HepG2 (cell line): ENCODE results near the gene YTHDF1. TPM values are rescaled to one million over a fixed set of nuclear protein-coding genes. Genes with fewer than 3 reads are reported as not detected.
"Not testable (repeated sequence)": the region's sequence is repeated elsewhere in the genome, so short reads cannot be mapped to it uniquely, and the experiment has no call there.

Experiments used
- ATAC-seq: fragments of 200-7000 bp; cut with Tn5 transposase; 3 replicates; pipeline ENCODE4 v1.9.1; 2020; ENCODE audit warnings: mild to moderate bottlenecking, moderate library complexity
- BruUV-seq: library from RNA; stranded (reverse); fragments of 400-500 nt; replicated peaks from 2 replicates; lab custom pipeline; 2021; lab: Mats Ljungman, UMichigan
- CTCF ChIA-PET: fragments of 300-600 bp; formaldehyde crosslinking; extraction: SDS; loops from one replicate; lab custom pipeline; 2021; ENCODE audit warnings: low total read pairs, inconsistent platforms, low intra/inter-chr PET ratio; lab: Yijun Ruan, JAX
- POLR2A ChIA-PET: fragments of 350-600 bp; sonication (Branson Sonifier 250); formaldehyde crosslinking; loops from one replicate; lab custom pipeline; 2020; ENCODE audit warnings: antibody characterized with exemption, inconsistent platforms; lab: Yijun Ruan, JAX
- DNase-seq: peaks from one replicate; pipeline ENCODE4 v3.0.0-alpha.2; 2015; ENCODE audit warnings: low spot score
- FAIRE-seq: peaks from 3 replicates; lab custom pipeline; 2011; peaks lifted over from hg19 to GRCh38; lab: Jason Lieb, UNC
- H2AFZ ChIP-seq: one replicate; pipeline ENCODE4 v1.6.1; 2011; ENCODE audit warnings: low read length, inconsistent platforms
- H3K27ac ChIP-seq: fragments of 300-600 bp; 3 replicates; pipeline ENCODE4 v1.8.0; 2011; ENCODE audit warnings: mixed run types, mild to moderate bottlenecking, mixed read lengths, low read length, inconsistent platforms; ENCODE audit not compliant: insufficient read depth; ENCODE audit errors: extremely low read length
- H3K27me3 ChIP-seq, 2 experiments: fragments of 200-600 bp in 1 of 2; 2 replicates in 1 of 2; 3 replicates in 1 of 2; pipeline versions ENCODE4 v1.6.0 to v1.8.0; 2011; ENCODE audit warnings: low read length in 2 of 2, mild to moderate bottlenecking in 2 of 2, moderate library complexity in 2 of 2, inconsistent platforms in 1 of 2; ENCODE audit not compliant: insufficient read depth in 2 of 2, control insufficient read depth in 1 of 2
- H3K36me3 ChIP-seq, 2 experiments: fragments of 200-600 bp in 1 of 2; replicated peaks in 1 of 2; 2 replicates in 1 of 2; 3 replicates in 1 of 2; pipeline versions ENCODE4 v1.5.1 to v1.8.0; 2011; ENCODE audit warnings: low read length in 2 of 2, inconsistent platforms in 1 of 2; ENCODE audit not compliant: insufficient read depth in 2 of 2, control insufficient read depth in 1 of 2
- H3K4me1 ChIP-seq: 2 replicates; pipeline ENCODE4 v1.5.1; 2012; ENCODE audit warnings: low read length, inconsistent platforms; ENCODE audit not compliant: insufficient read depth
- H3K4me2 ChIP-seq: 2 replicates; pipeline ENCODE4 v1.6.0; 2011; ENCODE audit warnings: low read depth, low read length, inconsistent platforms
- H3K4me3 ChIP-seq, 3 experiments: fragments of 200-600 bp in 1 of 3; sonication (generic), shearing (Covaris generic) in 1 of 3; replicated peaks in 1 of 3; 2 replicates each; pipeline ENCODE4 v1.5.1; 2011 to 2016; ENCODE audit warnings: low read length in 3 of 3, inconsistent platforms in 2 of 3, low read depth in 2 of 3, mild to moderate bottlenecking in 2 of 3, control low read depth in 1 of 3, mixed read lengths in 1 of 3; ENCODE audit not compliant: insufficient read depth in 1 of 3
- H3K79me2 ChIP-seq: one replicate; pipeline ENCODE4 v1.6.1; 2011; ENCODE audit warnings: low read length, inconsistent platforms; ENCODE audit not compliant: insufficient read depth
- H3K9ac ChIP-seq: 2 replicates; pipeline ENCODE4 v1.6.0; 2011; ENCODE audit warnings: mild to moderate bottlenecking, low read depth, low read length, inconsistent platforms; ENCODE audit not compliant: insufficient read depth
- H3K9me3 ChIP-seq: 2 replicates; pipeline ENCODE4 v1.5.1; 2012; ENCODE audit warnings: mild to moderate bottlenecking, low read length
- H4K20me1 ChIP-seq: 2 replicates; pipeline ENCODE4 v1.6.0; 2011; ENCODE audit warnings: inconsistent platforms, mild to moderate bottlenecking, low read length, moderate library complexity; ENCODE audit not compliant: insufficient read depth
- GATAD2A ChIP-seq: IDR thresholded peaks from 2 replicates; pipeline ENCODE4 v1.6.1; 2016
- GFI1 ChIP-seq: sonication (generic); formaldehyde crosslinking; IDR thresholded peaks from 2 replicates; pipeline ENCODE4 v1.5.0; 2020; ENCODE audit warnings: missing genetic modification reagents, mild to moderate bottlenecking, borderline replicate concordance
- ISL2 ChIP-seq: sonication (generic); formaldehyde crosslinking; IDR thresholded peaks from 2 replicates; pipeline ENCODE4 v1.5.0; 2020; ENCODE audit warnings: missing genetic modification reagents
- MTF1 ChIP-seq: sonication (generic); formaldehyde crosslinking; IDR thresholded peaks from 2 replicates; pipeline ENCODE4 v1.5.0; 2020; ENCODE audit warnings: missing genetic modification reagents
- PHF21A ChIP-seq: sonication (generic); formaldehyde crosslinking; IDR thresholded peaks from 2 replicates; pipeline ENCODE4 v1.5.0; 2020; ENCODE audit warnings: mild to moderate bottlenecking, missing genetic modification reagents
- SAP130 ChIP-seq: IDR thresholded peaks from 2 replicates; pipeline ENCODE4 v1.6.1; 2016; ENCODE audit warnings: low read depth
- STAT5B ChIP-seq: sonication (generic); formaldehyde crosslinking; IDR thresholded peaks from 2 replicates; pipeline ENCODE4 v1.4.0; 2020; ENCODE audit warnings: missing genetic modification reagents
- ZNF143 ChIP-seq: sonication (generic); formaldehyde crosslinking; IDR thresholded peaks from 2 replicates; pipeline ENCODE4 v1.4.0; 2020; ENCODE audit warnings: missing genetic modification reagents
- ZNF3 ChIP-seq: IDR thresholded peaks from 2 replicates; pipeline ENCODE4 v1.7.0; 2017; ENCODE audit warnings: inconsistent platforms
- WGBS: methylation state at CpG from one replicate; pipeline ENCODE4 v1.1.6; 2017; ENCODE audit warnings: low lambda C conversion rate; 5-methylcytosine and 5-hydroxymethylcytosine counted together
- in situ Hi-C: cut with HindIII; loops from 2 replicates; pipeline ENCODE4 v1.10.0; 2017; ENCODE audit warnings: low pct_unique_long_range_greater_than_20kb; ENCODE audit not compliant: extremely low pct_ligation_motif_present
- intact Hi-C: fragments of 100-400 bp; cut with micrococcal nuclease; formaldehyde crosslinking; loops from one replicate; pipeline ENCODE4 v1.10.0; 2022; ENCODE audit not compliant: unreplicated experiment
- polyA plus RNA-seq, 8 experiments: library from polyadenylated mRNA; depleted of rRNA in 3 of 8; stranded (reverse) in 7 of 8; unstranded in 1 of 8; fragments of >200 nt; fragmentation: Illumina TruSeq in 4 of 8; extraction: Trizol in 4 of 8; gene quantifications; 2 replicates each; pipeline versions ENCODE4 v1.2.1 to v1.2.3, GENCODE V29; 2011 to 2016; ENCODE audit warnings: low read depth in 4 of 8, missing spikeins in 1 of 8, mixed read lengths in 1 of 8; ENCODE audit not compliant: insufficient read depth in 1 of 8
- total RNA-seq, 5 experiments: library from RNA; depleted of rRNA; stranded (reverse); fragments of >200 nt; fragmentation: Illumina TruSeq; extraction: Trizol; gene quantifications; 2 replicates each; pipeline ENCODE4 v1.2.3, GENCODE V29; 2016; ENCODE audit warnings: low read depth in 1 of 5
- TF ChIP-seq, protein P1 (sequence below): sonication (generic); formaldehyde crosslinking; IDR thresholded peaks from 2 replicates; pipeline ENCODE4 v1.4.0; 2020; ENCODE audit warnings: mild to moderate bottlenecking, missing genetic modification reagents
- TF ChIP-seq, protein P2 (sequence below): sonication (generic); formaldehyde crosslinking; IDR thresholded peaks from 2 replicates; pipeline ENCODE4 v1.5.1; 2020; ENCODE audit warnings: mild to moderate bottlenecking, moderate library complexity, missing genetic modification reagents
- TF ChIP-seq, protein P3 (sequence below): sonication (generic); formaldehyde crosslinking; IDR thresholded peaks from 2 replicates; pipeline ENCODE4 v1.4.0; 2020; ENCODE audit warnings: missing genetic modification reagents, borderline replicate concordance

Gene YTHDF1
- total and polyA plus RNA-seq, 2 of the 13 experiments (the other 11 are each of a cell fraction or from before 2014, with no cell fraction given): 34.5 to 37.7 TPM

DNA sequence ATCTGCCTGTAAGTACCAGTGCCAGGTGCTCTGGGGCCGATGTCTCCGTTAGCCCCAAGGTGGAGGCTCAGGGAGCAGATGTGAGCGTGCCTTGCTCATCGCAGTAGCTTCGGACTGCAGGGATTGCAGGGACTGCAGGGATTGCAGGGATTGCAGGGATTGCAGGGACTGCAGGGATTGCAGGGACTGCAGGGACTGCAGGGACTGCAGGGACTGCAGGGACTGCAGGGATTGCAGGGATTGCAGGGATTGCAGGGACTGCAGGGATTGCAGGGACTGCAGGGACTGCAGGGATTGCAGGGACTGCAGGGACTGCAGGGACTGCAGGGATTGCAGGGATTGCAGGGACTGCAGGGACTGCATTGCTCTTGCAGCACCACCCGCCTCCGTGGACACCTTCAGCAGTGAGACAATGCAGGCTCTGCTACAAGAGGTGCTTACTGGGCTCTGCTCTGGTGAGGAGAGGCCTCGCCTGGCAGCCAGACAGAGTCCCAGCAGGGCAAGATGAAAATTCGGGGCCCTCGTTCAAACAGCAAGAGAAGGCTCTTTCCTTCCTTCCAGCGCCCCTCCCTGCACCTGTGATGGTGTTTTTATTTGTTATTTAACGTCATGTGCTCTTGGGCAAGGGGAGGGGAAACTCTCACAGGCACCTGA, 5.6 kb upstream of the YTHDF1 start:
- DNase-seq, BruUV-seq, H2AFZ ChIP-seq, H3K9me3 ChIP-seq, H4K20me1 ChIP-seq, in situ Hi-C loops, FAIRE-seq, H3K36me3 ChIP-seq, H3K9ac ChIP-seq, H3K27ac ChIP-seq, H3K4me2 ChIP-seq, POLR2A ChIA-PET, H3K4me3 ChIP-seq, ATAC-seq, H3K79me2 ChIP-seq: not testable (repeated sequence)
- WGBS: 12% methylated on average over 12 of the region's 12 CpGs
- peaks cover 31 to 76% of the 10 kb centered on the region in 2 experiments; a peak in 4 of 5 replicates for H3K27me3 ChIP-seq
- CTCF ChIA-PET: interaction anchor here (1.1 kb wide), 1 partner anchor 11 kb away, joined by 3 read pairs; no protein-coding TSS in a partner anchor
- H3K4me1 ChIP-seq: peaks cover 22% of the 10 kb centered on the region
- intact Hi-C loops: loop anchor here (5.0 kb wide), 2 partner anchors 46 to 71 kb away; partner anchors contain the start of gene COL20A1

DNA sequence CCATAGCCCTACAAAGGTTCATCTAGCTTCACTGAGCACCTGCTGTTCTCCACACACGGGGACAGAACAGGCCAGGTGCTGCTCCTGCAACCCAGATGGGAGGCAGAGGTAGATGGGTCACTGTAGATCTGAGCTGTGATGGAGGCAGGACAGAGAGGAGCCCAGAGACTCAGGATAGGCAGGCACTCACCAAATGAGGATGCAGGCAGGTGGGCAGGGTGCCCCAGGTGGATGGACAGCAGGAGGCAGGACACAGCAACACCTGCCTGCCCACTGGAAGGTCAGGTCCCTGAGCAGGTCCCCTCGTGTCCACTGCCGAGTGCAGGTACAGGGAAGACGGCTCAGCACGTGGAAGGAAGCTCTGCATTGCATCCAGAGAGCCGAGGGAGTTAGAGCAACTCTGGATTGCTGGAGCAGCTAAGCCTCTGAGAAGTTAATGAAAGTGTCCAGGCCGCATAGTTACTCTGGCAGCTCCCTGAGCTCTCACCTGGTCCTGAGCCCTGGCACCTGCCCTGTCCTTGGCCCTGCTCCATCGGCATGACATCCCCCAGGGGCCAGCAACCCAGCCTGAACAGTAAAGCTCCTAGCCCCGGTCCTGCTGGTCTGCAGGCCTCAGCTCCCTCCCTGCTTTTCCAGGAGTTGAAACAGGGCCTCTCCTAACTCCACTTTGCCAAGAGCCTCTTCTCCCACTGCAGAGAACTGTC, 4.9 kb upstream of the YTHDF1 start:
- Histone ChIP-seq H3K27me3 (peaks cover 28 to 72% of the 10 kb centered on the region in 2 experiments; a peak in 4 of 5 replicates), H3K9ac (no peak overlapping the region), H3K4me1 (peaks cover 25% of the 10 kb centered on the region), H3K27ac (no peak overlapping the region), H4K20me1 (no peaks in the 10 kb centered on the region; the same call in 1 of the 2 replicates), H3K9me3 (no peaks in the 10 kb centered on the region), H3K4me3 (no peak overlapping the region), H3K4me2 (no peak overlapping the region), H3K36me3 (no peaks in the 10 kb centered on the region), H2AFZ (no peak overlapping the region), H3K79me2 (no peaks in the 10 kb centered on the region)
- BruUV-seq: no TSS peak
- DNase-seq (no peak), ATAC-seq (no peak), FAIRE-seq (no peak)
- 4% methylated on average over 8 of the region's 9 CpGs for WGBS
- POLR2A ChIA-PET: no interaction called here
- intact Hi-C loops (loop anchor here (5.0 kb wide), 2 partner anchors 46 to 71 kb away; partner anchors contain the start of gene COL20A1), in situ Hi-C loops (no loop called here)
- TF ChIP-seq ZNF3 (CRISPR knock-in tag): no peak
- no peak for TF ChIP-seq GFI1 (CRISPR knock-in tag)
- no peak for TF ChIP-seq MTF1 (CRISPR knock-in tag)
- no peak for TF ChIP-seq PHF21A
- TF ChIP-seq, protein P1, sequence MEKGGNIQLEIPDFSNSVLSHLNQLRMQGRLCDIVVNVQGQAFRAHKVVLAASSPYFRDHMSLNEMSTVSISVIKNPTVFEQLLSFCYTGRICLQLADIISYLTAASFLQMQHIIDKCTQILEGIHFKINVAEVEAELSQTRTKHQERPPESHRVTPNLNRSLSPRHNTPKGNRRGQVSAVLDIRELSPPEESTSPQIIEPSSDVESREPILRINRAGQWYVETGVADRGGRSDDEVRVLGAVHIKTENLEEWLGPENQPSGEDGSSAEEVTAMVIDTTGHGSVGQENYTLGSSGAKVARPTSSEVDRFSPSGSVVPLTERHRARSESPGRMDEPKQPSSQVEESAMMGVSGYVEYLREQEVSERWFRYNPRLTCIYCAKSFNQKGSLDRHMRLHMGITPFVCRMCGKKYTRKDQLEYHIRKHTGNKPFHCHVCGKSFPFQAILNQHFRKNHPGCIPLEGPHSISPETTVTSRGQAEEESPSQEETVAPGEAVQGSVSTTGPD (CRISPR knock-in tag): no peak
- no peak for TF ChIP-seq ISL2
- TF ChIP-seq STAT5B (CRISPR knock-in tag): no peak
- TF ChIP-seq, protein P2, sequence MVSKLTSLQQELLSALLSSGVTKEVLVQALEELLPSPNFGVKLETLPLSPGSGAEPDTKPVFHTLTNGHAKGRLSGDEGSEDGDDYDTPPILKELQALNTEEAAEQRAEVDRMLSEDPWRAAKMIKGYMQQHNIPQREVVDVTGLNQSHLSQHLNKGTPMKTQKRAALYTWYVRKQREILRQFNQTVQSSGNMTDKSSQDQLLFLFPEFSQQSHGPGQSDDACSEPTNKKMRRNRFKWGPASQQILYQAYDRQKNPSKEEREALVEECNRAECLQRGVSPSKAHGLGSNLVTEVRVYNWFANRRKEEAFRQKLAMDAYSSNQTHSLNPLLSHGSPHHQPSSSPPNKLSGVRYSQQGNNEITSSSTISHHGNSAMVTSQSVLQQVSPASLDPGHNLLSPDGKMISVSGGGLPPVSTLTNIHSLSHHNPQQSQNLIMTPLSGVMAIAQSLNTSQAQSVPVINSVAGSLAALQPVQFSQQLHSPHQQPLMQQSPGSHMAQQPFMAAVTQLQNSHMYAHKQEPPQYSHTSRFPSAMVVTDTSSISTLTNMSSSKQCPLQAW (CRISPR knock-in tag): no peak
- no peak for TF ChIP-seq ZNF143 (CRISPR knock-in tag)
- TF ChIP-seq SAP130 (CRISPR knock-in tag): no peak
- TF ChIP-seq GATAD2A: no peak
- TF ChIP-seq, protein P3, sequence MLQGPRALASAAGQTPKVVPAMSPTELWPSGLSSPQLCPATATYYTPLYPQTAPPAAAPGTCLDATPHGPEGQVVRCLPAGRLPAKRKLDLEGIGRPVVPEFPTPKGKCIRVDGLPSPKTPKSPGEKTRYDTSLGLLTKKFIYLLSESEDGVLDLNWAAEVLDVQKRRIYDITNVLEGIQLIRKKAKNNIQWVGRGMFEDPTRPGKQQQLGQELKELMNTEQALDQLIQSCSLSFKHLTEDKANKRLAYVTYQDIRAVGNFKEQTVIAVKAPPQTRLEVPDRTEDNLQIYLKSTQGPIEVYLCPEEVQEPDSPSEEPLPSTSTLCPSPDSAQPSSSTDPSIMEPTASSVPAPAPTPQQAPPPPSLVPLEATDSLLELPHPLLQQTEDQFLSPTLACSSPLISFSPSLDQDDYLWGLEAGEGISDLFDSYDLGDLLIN (CRISPR knock-in tag): no peak
- CTCF ChIA-PET: interaction anchor here (1.1 kb wide), 1 partner anchor 12 kb away, joined by 3 read pairs; no protein-coding TSS in a partner anchor
